Activated CD4-positive, alpha-beta T cell treated with anti-CD3 and anti-CD28 coated beads, Interleukin-2, amount 10 ng/mL, durations not matched to agents 7 days and 5 days (primary cell): ENCODE results near the gene JMJD6. TPM values are rescaled to one million over a fixed set of nuclear protein-coding genes. Genes with fewer than 3 reads are reported as not detected.

Experiments used
- microRNA-seq: library from miRNA; unstranded; fragments of <30 nt; microRNA quantifications from one replicate; pipeline ENCODE4 v1.2.0, GENCODE V29; 2021; ENCODE audit warnings: borderline microRNAs expressed, borderline replicate concordance
- total RNA-seq, 2 experiments: library from RNA; stranded (reverse); gene quantifications; one replicate each; pipeline ENCODE4 v1.2.3, GENCODE V29; 2021

The JMJD6 gene
- total RNA-seq, 2 experiments from 2014 or later = 42.9 to 51.3 TPM

Small RNA genes within 50 kb of the gene (microRNA-seq; reads per million reads assigned to microRNA genes)
- 4.6 reads per million, percentile 25 among the genes with 10 or more reads in this experiment for gene MIR636

Other genes starting within 250 kb of the JMJD6 start
- gene RHBDF2, start 225.2 kb downstream of the JMJD6 start, total RNA-seq = 10 to 100 TPM; 37.1 to 41.6 TPM
- gene CYGB, start 188.9 kb downstream of the JMJD6 start, total RNA-seq = not detected
- gene PRCD, start 186.6 kb downstream of the JMJD6 start, total RNA-seq = not detected
- gene ST6GALNAC2, start 140.7 kb downstream of the JMJD6 start, total RNA-seq = not detected
- 1 to 10 TPM; 1.4 to 2.1 TPM for gene ST6GALNAC1, start 82.8 kb downstream of the JMJD6 start, total RNA-seq
- gene MXRA7, start 15.6 kb downstream of the JMJD6 start, total RNA-seq = 10 to 100 TPM; 25.7 to 27.3 TPM
- gene METTL23, start 233 bp upstream of the JMJD6 start, total RNA-seq = 10 to 100 TPM; 33.0 to 35.7 TPM
- 100 to 1,000 TPM; 398 to 443 TPM for gene SRSF2, start 10.7 kb upstream of the JMJD6 start, total RNA-seq
- gene MFSD11, start 11.5 kb upstream of the JMJD6 start, total RNA-seq = 10 to 100 TPM; 21.8 to 27.7 TPM
- gene MGAT5B, start 141.8 kb upstream of the JMJD6 start, total RNA-seq = under 1 TPM; 0.12 to 0.45 TPM